HEK293 (cell line): ENCODE results near the gene PARD3.

Source experiments
- CTCF ChIA-PET: fragments of 350-600 bp; formaldehyde crosslinking; extraction: SDS; loops from one replicate; lab custom pipeline; 2021; ENCODE audit warnings: antibody characterized with exemption; lab: Yijun Ruan, JAX
- POLR2A ChIA-PET: fragments of 300-600 bp; formaldehyde crosslinking; extraction: SDS; loops from one replicate; lab custom pipeline; 2020; ENCODE audit warnings: antibody characterized with exemption, inconsistent platforms; lab: Yijun Ruan, JAX
- H3K27ac ChIP-seq: fragments of 200-500 bp; sonication (Bioruptor generic); 2 replicates; pipeline ENCODE4 v1.5.1; 2014; ENCODE audit warnings: low read depth, low read length, control low read depth, inconsistent platforms; ENCODE audit errors: extremely low read depth
- H3K36me3 ChIP-seq, 2 experiments: fragments of 200-500 bp in 1 of 2; sonication (Bioruptor generic) in 1 of 2; 1 replicate in 1 of 2; 2 replicates in 1 of 2; pipeline ENCODE4 v1.5.1; 2014 to 2017; ENCODE audit warnings: inconsistent platforms in 2 of 2, low read length in 2 of 2; ENCODE audit not compliant: control insufficient read depth in 2 of 2, insufficient read depth in 1 of 2
- H3K4me1 ChIP-seq: fragments of 200-500 bp; sonication (Bioruptor generic); 2 replicates; pipeline ENCODE4 v1.5.1; 2014; ENCODE audit warnings: mild to moderate bottlenecking, low read length, inconsistent platforms; ENCODE audit not compliant: control insufficient read depth, insufficient read depth
- H3K4me3 ChIP-seq: 2 replicates; pipeline ENCODE4 v1.5.1; 2011; ENCODE audit warnings: low read depth, mild to moderate bottlenecking, control low read depth, low read length, moderate library complexity
- H3K9me3 ChIP-seq: fragments of 200-500 bp; sonication (Bioruptor generic); 2 replicates; pipeline ENCODE4 v1.5.1; 2014; ENCODE audit warnings: low read depth, low read length, inconsistent platforms; ENCODE audit not compliant: control insufficient read depth, insufficient read depth
- BCL11B ChIP-seq: fragments of 450-650 bp; formaldehyde crosslinking; IDR thresholded peaks from 2 replicates; pipeline ENCODE4 v1.5.1; 2016; ENCODE audit warnings: low read depth, missing biosample characterization, missing genetic modification characterization
- GFI1B ChIP-seq: fragments of 450-650 bp; formaldehyde crosslinking; IDR thresholded peaks from 2 replicates; pipeline ENCODE4 v1.5.1; 2016; ENCODE audit warnings: missing biosample characterization, missing genetic modification characterization
- HOXA7 ChIP-seq: sonication (generic); formaldehyde crosslinking; IDR thresholded peaks from 2 replicates; pipeline ENCODE4 v1.8.1; 2022; ENCODE audit warnings: missing genetic modification reagents, borderline replicate concordance
- IKZF3 ChIP-seq: fragments of 450-650 bp; IDR thresholded peaks from 2 replicates; pipeline ENCODE4 v1.5.0; 2018; ENCODE audit warnings: missing biosample characterization, mild to moderate bottlenecking, missing genetic modification characterization, moderate library complexity
- KLF1 ChIP-seq: fragments of 450-650 bp; formaldehyde crosslinking; IDR thresholded peaks from 2 replicates; pipeline ENCODE4 v1.5.1; 2016; ENCODE audit warnings: missing biosample characterization, missing genetic modification characterization
- KLF17 ChIP-seq: fragments of 450-650 bp; formaldehyde crosslinking; IDR thresholded peaks from 2 replicates; pipeline ENCODE4 v1.5.1; 2016; ENCODE audit warnings: missing biosample characterization, missing genetic modification characterization
- OVOL3 ChIP-seq: fragments of 450-650 bp; formaldehyde crosslinking; IDR thresholded peaks from 2 replicates; pipeline ENCODE4 v1.5.1; 2016; ENCODE audit warnings: missing biosample characterization, missing genetic modification characterization
- REST ChIP-seq: fragments of 450-650 bp; formaldehyde crosslinking; IDR thresholded peaks from 2 replicates; pipeline ENCODE4 v1.5.1; 2016; ENCODE audit warnings: missing biosample characterization, missing genetic modification characterization
- SALL2 ChIP-seq: fragments of 450-650 bp; formaldehyde crosslinking; IDR thresholded peaks from 2 replicates; pipeline ENCODE4 v1.5.0; 2017; ENCODE audit warnings: missing biosample characterization, mild to moderate bottlenecking, missing genetic modification characterization, borderline replicate concordance
- SP2 ChIP-seq: fragments of 450-650 bp; formaldehyde crosslinking; IDR thresholded peaks from 2 replicates; pipeline ENCODE4 v1.5.1; 2016; ENCODE audit warnings: missing biosample characterization, missing genetic modification characterization
- ZBTB21 ChIP-seq: fragments of 450-650 bp; formaldehyde crosslinking; IDR thresholded peaks from 2 replicates; pipeline ENCODE4 v1.5.1; 2017; ENCODE audit warnings: missing biosample characterization, missing genetic modification characterization
- ZBTB7A ChIP-seq: fragments of 450-650 bp; formaldehyde crosslinking; IDR thresholded peaks from 2 replicates; pipeline ENCODE4 v1.5.1; 2016; ENCODE audit warnings: low read depth, missing biosample characterization, missing genetic modification characterization
- ZNF366 ChIP-seq: fragments of 450-650 bp; formaldehyde crosslinking; conservative IDR thresholded peaks from 2 replicates; pipeline ENCODE4 v1.5.1; 2016; ENCODE audit warnings: missing biosample characterization, missing genetic modification characterization
- ZNF398 ChIP-seq: fragments of 450-650 bp; formaldehyde crosslinking; IDR thresholded peaks from 2 replicates; pipeline ENCODE4 v1.5.1; 2017; ENCODE audit warnings: missing biosample characterization, missing genetic modification characterization
- ZNF518A ChIP-seq: fragments of 450-650 bp; formaldehyde crosslinking; conservative IDR thresholded peaks from 2 replicates; pipeline ENCODE4 v1.5.1; 2016; ENCODE audit warnings: low read depth, missing biosample characterization, missing genetic modification characterization
- ZNF530 ChIP-seq: fragments of 450-650 bp; formaldehyde crosslinking; IDR thresholded peaks from 2 replicates; pipeline ENCODE4 v1.5.1; 2016; ENCODE audit warnings: low read depth, missing biosample characterization, missing genetic modification characterization
- ZNF548 ChIP-seq: fragments of 450-650 bp; formaldehyde crosslinking; IDR thresholded peaks from 2 replicates; pipeline ENCODE4 v1.5.1; 2016; ENCODE audit warnings: missing biosample characterization, missing genetic modification characterization
- ZNF621 ChIP-seq: fragments of 450-650 bp; formaldehyde crosslinking; IDR thresholded peaks from 2 replicates; pipeline ENCODE4 v1.5.1; 2017; ENCODE audit warnings: missing biosample characterization, missing genetic modification characterization
- ZNF639 ChIP-seq: fragments of 450-650 bp; formaldehyde crosslinking; IDR thresholded peaks from 2 replicates; pipeline ENCODE4 v1.5.1; 2016; ENCODE audit warnings: missing biosample characterization, missing genetic modification characterization
- ZXDB ChIP-seq: fragments of 450-650 bp; formaldehyde crosslinking; IDR thresholded peaks from 2 replicates; pipeline ENCODE4 v1.5.1; 2016; ENCODE audit warnings: missing biosample characterization, missing genetic modification characterization

The PARD3 gene

GRCh38 chr10:34188221-34188620, 626.9 kb downstream of the PARD3 start:
- no peak for TF ChIP-seq KLF1 (tag by site-specific recombination)
- no peak for TF ChIP-seq OVOL3 (tag by site-specific recombination)
- TF ChIP-seq KLF17 (tag by site-specific recombination), result no peak
- no peak for TF ChIP-seq REST
- no peak for TF ChIP-seq BCL11B (tag by site-specific recombination)
- no peak for TF ChIP-seq ZBTB21 (tag by site-specific recombination)
- no peak for TF ChIP-seq GFI1B (tag by site-specific recombination)
- no peak for TF ChIP-seq ZNF530 (tag by site-specific recombination)
- Histone ChIP-seq H3K27ac (no peak overlapping the region), H3K9me3 (no peaks in the 10 kb centered on the region), H3K4me1 (peaks cover 16% of the 10 kb centered on the region), H3K4me3 (no peak overlapping the region), H3K36me3 (no peaks in the 10 kb centered on the region)
- CTCF ChIA-PET, result interaction anchor here (0.7 kb wide), 1 partner anchor 1072 kb away, joined by 4 read pairs; no protein-coding TSS in a partner anchor
- POLR2A ChIA-PET, result no interaction called here

- CTCF ChIA-PET, result no interaction called here
- peaks cover 16% of the 10 kb centered on the region for H3K4me1 ChIP-seq
- H3K4me3 ChIP-seq, result no peak overlapping the region
- H3K9me3 ChIP-seq, result no peaks in the 10 kb centered on the region
- no peak overlapping the region for H3K27ac ChIP-seq
- no peaks in the 10 kb centered on the region for H3K36me3 ChIP-seq
- POLR2A ChIA-PET, result no interaction called here
- no peak for TF ChIP-seq HOXA7 (CRISPR knock-in tag)
- TF ChIP-seq ZNF366 (tag by site-specific recombination), result no peak
- TF ChIP-seq ZBTB7A (tag by site-specific recombination), result no peak
- TF ChIP-seq ZNF639 (tag by site-specific recombination), result no peak
- TF ChIP-seq SP2 (tag by site-specific recombination), result no peak
- no peak for TF ChIP-seq ZNF518A (tag by site-specific recombination)
- TF ChIP-seq ZNF621 (tag by site-specific recombination), result no peak
- no peak for TF ChIP-seq ZNF548 (tag by site-specific recombination)
- no peak for TF ChIP-seq SALL2 (tag by site-specific recombination)
- TF ChIP-seq IKZF3 (tag by site-specific recombination), result no peak
- TF ChIP-seq ZNF398, result no peak
- TF ChIP-seq ZXDB (tag by site-specific recombination), result no peak
These were observed 627.9 kb downstream of the PARD3 start for GRCh38 chr10:34187201-34187600.
